LNCaP clone FGC (cell line): ENCODE data around the gene SERINC1.

Source experiments
- DNase-seq: peaks from one replicate; pipeline ENCODE4 v3.0.0-alpha.2; 2011; ENCODE audit warnings: low read depth
- H3K4me3 ChIP-seq: 2 replicates; pipeline ENCODE4 v1.5.1; 2011; ENCODE audit warnings: mild to moderate bottlenecking, low read depth, low read length, control low read depth
- TF ChIP-seq, protein P1 (sequence below): IDR thresholded peaks from 2 replicates; pipeline ENCODE4 v1.5.1; 2012; ENCODE audit warnings: mild to moderate bottlenecking; ENCODE audit not compliant: control insufficient read depth, insufficient read depth; ENCODE audit errors: extremely low read depth

The SERINC1 gene

DNA sequence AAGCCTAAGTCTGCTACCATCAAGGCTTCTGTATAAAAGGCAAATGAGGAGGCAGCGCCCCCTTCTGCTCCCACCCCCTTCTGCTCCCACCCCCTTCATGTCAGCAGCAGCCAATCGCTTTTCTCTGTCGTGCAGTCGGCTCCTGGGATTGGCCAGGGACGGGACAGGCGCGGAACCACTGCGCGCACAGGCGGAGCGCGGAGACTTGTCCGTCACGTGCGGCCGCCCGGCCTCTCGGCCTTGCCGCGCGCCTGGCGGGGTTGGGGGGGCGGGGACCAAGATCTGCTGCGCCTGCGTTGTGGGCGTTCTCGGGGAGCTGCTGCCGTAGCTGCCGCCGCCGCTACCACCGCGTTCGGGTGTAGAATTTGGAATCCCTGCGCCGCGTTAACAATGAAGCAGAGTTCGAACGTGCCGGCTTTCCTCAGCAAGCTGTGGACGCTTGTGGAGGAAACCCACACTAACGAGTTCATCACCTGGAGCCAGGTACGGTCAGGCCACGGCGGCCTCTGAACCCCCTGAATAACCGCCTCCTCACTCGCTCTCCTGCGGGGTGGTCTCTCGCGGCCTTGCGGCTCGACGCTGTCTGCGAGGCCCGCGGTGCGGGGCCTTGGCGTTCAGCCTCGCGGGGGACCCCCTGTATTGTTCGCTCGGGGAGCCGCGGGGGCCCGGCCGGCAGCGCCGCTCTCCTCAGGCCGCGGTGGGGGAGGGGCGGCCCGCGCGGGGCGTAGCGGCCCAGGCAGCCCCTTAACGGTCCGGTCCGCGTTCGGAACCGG, 72.1 kb downstream of the SERINC1 start, which contains the start of gene HSF2:
Gene HSF2 (plus strand): TSS at position 305 of the 773 bp plus-strand sequence. CDS start 86 bp downstream, at position 391.
- TF ChIP-seq, protein P1, sequence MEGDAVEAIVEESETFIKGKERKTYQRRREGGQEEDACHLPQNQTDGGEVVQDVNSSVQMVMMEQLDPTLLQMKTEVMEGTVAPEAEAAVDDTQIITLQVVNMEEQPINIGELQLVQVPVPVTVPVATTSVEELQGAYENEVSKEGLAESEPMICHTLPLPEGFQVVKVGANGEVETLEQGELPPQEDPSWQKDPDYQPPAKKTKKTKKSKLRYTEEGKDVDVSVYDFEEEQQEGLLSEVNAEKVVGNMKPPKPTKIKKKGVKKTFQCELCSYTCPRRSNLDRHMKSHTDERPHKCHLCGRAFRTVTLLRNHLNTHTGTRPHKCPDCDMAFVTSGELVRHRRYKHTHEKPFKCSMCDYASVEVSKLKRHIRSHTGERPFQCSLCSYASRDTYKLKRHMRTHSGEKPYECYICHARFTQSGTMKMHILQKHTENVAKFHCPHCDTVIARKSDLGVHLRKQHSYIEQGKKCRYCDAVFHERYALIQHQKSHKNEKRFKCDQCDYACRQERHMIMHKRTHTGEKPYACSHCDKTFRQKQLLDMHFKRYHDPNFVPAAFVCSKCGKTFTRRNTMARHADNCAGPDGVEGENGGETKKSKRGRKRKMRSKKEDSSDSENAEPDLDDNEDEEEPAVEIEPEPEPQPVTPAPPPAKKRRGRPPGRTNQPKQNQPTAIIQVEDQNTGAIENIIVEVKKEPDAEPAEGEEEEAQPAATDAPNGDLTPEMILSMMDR = peak; percentile 31
- DNase-seq = peak; percentile 92
- H3K4me3 ChIP-seq = peak within 1 kb of the TSS; percentile 91

DNA sequence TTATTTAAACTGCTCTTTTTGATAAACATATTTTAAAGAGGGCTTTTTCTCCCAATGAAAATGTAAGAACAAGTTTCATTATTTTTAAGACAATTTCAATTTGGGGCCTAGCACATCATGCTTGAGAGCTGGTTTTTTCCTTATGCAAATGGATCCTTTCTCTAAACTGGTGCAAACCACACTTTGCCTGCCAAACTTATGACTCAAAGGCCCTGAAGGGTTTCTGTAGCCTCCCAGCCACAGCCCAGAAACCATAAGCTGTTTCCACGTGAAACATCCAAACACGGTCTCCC, 72.6 kb downstream of the SERINC1 start:
- TF ChIP-seq, protein P1 = no peak
- H3K4me3 ChIP-seq = peak overlapping the region; percentile 19
- DNase-seq = no peak

GRCh38 chr6:122394016-122394415, 77.6 kb downstream of the SERINC1 start:
- no peak for DNase-seq
- no peak overlapping the region for H3K4me3 ChIP-seq
- TF ChIP-seq, protein P1 = no peak

GRCh38 chr6:122393351-122393896, 78.2 kb downstream of the SERINC1 start:
- TF ChIP-seq, protein P1 = no peak
- H3K4me3 ChIP-seq = no peak overlapping the region
- no peak for DNase-seq
